ENCODE data around the gene CUBN. TPM values are rescaled to one million over a fixed set of nuclear protein-coding genes. Genes with fewer than 3 reads are reported as not detected.

Gene CUBN
- total RNA-seq, 6 experiments from 2014 or later = 0.43 to 1.7 (median 1.2) TPM

GRCh38 chr10:16986406-16987205 is 143.0 kb downstream of the CUBN start:
- H3K4me3 Mint-ChIP-seq = peak overlapping the region; percentile 84
- TF ChIP-seq CTCF (IDR thresholded peaks at IDR 0.05) = no peak
- peaks cover 73% of the 10 kb centered on the region for H3K4me1 Mint-ChIP-seq (ENCODE audit: low read depth)
- H3K27ac Mint-ChIP-seq = peak overlapping the region; percentile 99
- DNase-seq = peak; percentile 88
- no peaks in the 10 kb centered on the region for H3K9me3 Mint-ChIP-seq
- H3K27me3 Mint-ChIP-seq (ENCODE audit: insufficient read depth) = no peaks in the 10 kb centered on the region; the same call in 1 of the 2 replicates
- H3K36me3 Mint-ChIP-seq (ENCODE audit: low read depth) = peaks cover 12% of the 10 kb centered on the region

- Mint-ChIP-seq H3K36me3 (ENCODE audit: low read depth) (peaks cover 8% of the 10 kb centered on the region), H3K4me3 (peak overlapping the region; percentile 84), H3K27me3 (ENCODE audit: insufficient read depth) (no peaks in the 10 kb centered on the region; the same call in 1 of the 2 replicates), H3K27ac (peak overlapping the region; percentile 99), H3K4me1 (ENCODE audit: low read depth) (peaks cover 68% of the 10 kb centered on the region), H3K9me3 (no peaks in the 10 kb centered on the region)
- no peak for DNase-seq
- peak; percentile 28 for TF ChIP-seq CTCF (IDR thresholded peaks at IDR 0.05)
These were observed 143.6 kb downstream of the CUBN start for GRCh38 chr10:16986082-16986405.

GRCh38 chr10:16984242-16984641 is 145.4 kb downstream of the CUBN start:
- peaks cover 54% of the 10 kb centered on the region for H3K4me1 Mint-ChIP-seq (ENCODE audit: low read depth)
- no peak overlapping the region for H3K4me3 Mint-ChIP-seq
- 0 out of 2 replicates have a peak overlapping the region, but pooled peaks have one; percentile 31 for H3K27ac Mint-ChIP-seq
- peaks cover 9% of the 10 kb centered on the region for H3K36me3 Mint-ChIP-seq (ENCODE audit: low read depth)
- H3K9me3 Mint-ChIP-seq = peaks cover 1% of the 10 kb centered on the region
- no peaks in the 10 kb centered on the region; the same call in 1 of the 2 replicates for H3K27me3 Mint-ChIP-seq (ENCODE audit: insufficient read depth)
- no peak for TF ChIP-seq CTCF (IDR thresholded peaks at IDR 0.05)
- DNase-seq = no peak

- no peak for DNase-seq
- Mint-ChIP-seq H3K36me3 (ENCODE audit: low read depth) (peaks cover 23% of the 10 kb centered on the region), H3K9me3 (peaks cover 10% of the 10 kb centered on the region), H3K27ac (no peak overlapping the region), H3K4me1 (ENCODE audit: low read depth) (peaks cover 16% of the 10 kb centered on the region), H3K27me3 (ENCODE audit: insufficient read depth) (no peaks in the 10 kb centered on the region), H3K4me3 (no peak overlapping the region)
- TF ChIP-seq CTCF (IDR thresholded peaks at IDR 0.05) = no peak
These were observed 152.8 kb downstream of the CUBN start for GRCh38 chr10:16976803-16977202.

GRCh38 chr10:16975188-16975587 is 154.4 kb downstream of the CUBN start:
- no peak for DNase-seq
- peaks cover 26% of the 10 kb centered on the region for H3K4me1 Mint-ChIP-seq (ENCODE audit: low read depth)
- no peak for TF ChIP-seq CTCF (IDR thresholded peaks at IDR 0.05)
- H3K4me3 Mint-ChIP-seq = no peak overlapping the region
- H3K36me3 Mint-ChIP-seq (ENCODE audit: low read depth) = peaks cover 23% of the 10 kb centered on the region
- H3K27ac Mint-ChIP-seq = no peak overlapping the region
- peaks cover 10% of the 10 kb centered on the region for H3K9me3 Mint-ChIP-seq
- H3K27me3 Mint-ChIP-seq (ENCODE audit: insufficient read depth) = no peaks in the 10 kb centered on the region

Data from HFFc6 (cell line).